Dendritic cell treated with granulocyte-macrophage colony-stimulating factor and Interleukin-4, amounts not matched to agents 40 ng/mL and 50 ng/mL, for 4 days (primary cell): ENCODE data around the gene FBXL7.

Source experiments
- H3K27ac Mint-ChIP-seq: one replicate; pipeline ENCODE4 v1.8.0; 2022; ENCODE audit warnings: mild to moderate bottlenecking, mixed read lengths
- H3K27me3 Mint-ChIP-seq: one replicate; pipeline ENCODE4 v1.8.0; 2022; ENCODE audit warnings: mild to moderate bottlenecking, mixed read lengths
- H3K36me3 Mint-ChIP-seq: one replicate; pipeline ENCODE4 v1.8.0; 2022; ENCODE audit warnings: low read depth, mixed read lengths
- H3K4me1 Mint-ChIP-seq: one replicate; pipeline ENCODE4 v1.8.0; 2022; ENCODE audit warnings: low read depth, mixed read lengths
- H3K4me3 Mint-ChIP-seq: one replicate; pipeline ENCODE4 v1.8.0; 2022; ENCODE audit warnings: mild to moderate bottlenecking, moderate library complexity, mixed read lengths
- H3K9me3 Mint-ChIP-seq: one replicate; pipeline ENCODE4 v1.8.0; 2022; ENCODE audit warnings: mixed read lengths
- intact Hi-C: fragments of 100-400 bp; cut with micrococcal nuclease; formaldehyde crosslinking; loops from one replicate; pipeline ENCODE4 v1.15.0; 2022

FBXL7 gene

GRCh38 chr5:15499528-15500324, at the start of gene FBXL7:
Gene FBXL7 (plus strand): TSS chr5:15500180.
- H3K27me3 Mint-ChIP-seq: peaks cover 43% of the 10 kb centered on the region
- H3K4me1 Mint-ChIP-seq: no peaks in the 10 kb centered on the region
- no peak within 1 kb of the TSS for H3K4me3 Mint-ChIP-seq
- H3K27ac Mint-ChIP-seq: no peak within 1 kb of the TSS
- intact Hi-C loops: no loop called here
- H3K36me3 Mint-ChIP-seq: no peaks in the 10 kb centered on the region
- H3K9me3 Mint-ChIP-seq: no peaks in the 10 kb centered on the region

DNA sequence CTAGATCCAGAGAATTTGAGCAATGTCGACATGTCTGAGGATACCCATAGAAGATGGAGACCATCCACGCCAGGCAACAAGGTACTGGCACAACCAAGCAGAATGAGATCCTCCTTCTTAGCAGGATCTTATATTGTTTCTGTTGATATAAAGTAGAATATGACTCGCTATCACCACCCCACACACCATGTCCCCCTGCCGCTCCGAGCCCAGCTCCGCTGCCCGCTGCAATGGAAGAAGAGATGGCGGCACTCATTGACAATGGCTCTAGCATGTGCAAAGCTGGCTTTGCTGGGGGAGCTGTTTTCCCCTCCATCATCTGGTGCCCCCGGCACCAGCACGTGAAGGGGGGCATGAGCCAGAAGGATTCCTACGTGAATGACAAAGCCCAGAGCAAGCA, 49.5 kb upstream of the FBXL7 start:
- no peaks in the 10 kb centered on the region for H3K4me1 Mint-ChIP-seq

GRCh38 chr5:15450949-15451348, 49.0 kb upstream of the FBXL7 start:
- H3K4me3 Mint-ChIP-seq: no peak overlapping the region
- peaks cover 42% of the 10 kb centered on the region for H3K9me3 Mint-ChIP-seq
- no peaks in the 10 kb centered on the region for H3K4me1 Mint-ChIP-seq
- H3K36me3 Mint-ChIP-seq: no peaks in the 10 kb centered on the region
- intact Hi-C loops: no loop called here
- no peak overlapping the region for H3K27ac Mint-ChIP-seq
- no peaks in the 10 kb centered on the region for H3K27me3 Mint-ChIP-seq

More for the DNA sequence above, 49.5 kb upstream of the FBXL7 start:
- H3K27me3 Mint-ChIP-seq: no peaks in the 10 kb centered on the region
- H3K27ac Mint-ChIP-seq: no peak overlapping the region
- no peak overlapping the region for H3K4me3 Mint-ChIP-seq
- intact Hi-C loops: no loop called here
- H3K36me3 Mint-ChIP-seq: no peaks in the 10 kb centered on the region
- H3K9me3 Mint-ChIP-seq: peaks cover 43% of the 10 kb centered on the region

- Mint-ChIP-seq H3K27ac (no peak overlapping the region), H3K9me3 (peaks cover 44% of the 10 kb centered on the region), H3K27me3 (no peaks in the 10 kb centered on the region), H3K4me1 (no peaks in the 10 kb centered on the region), H3K36me3 (no peaks in the 10 kb centered on the region), H3K4me3 (no peak overlapping the region)
- intact Hi-C loops: no loop called here
Observed at GRCh38 chr5:15452030-15452429, 48.0 kb upstream of the FBXL7 start.

DNA sequence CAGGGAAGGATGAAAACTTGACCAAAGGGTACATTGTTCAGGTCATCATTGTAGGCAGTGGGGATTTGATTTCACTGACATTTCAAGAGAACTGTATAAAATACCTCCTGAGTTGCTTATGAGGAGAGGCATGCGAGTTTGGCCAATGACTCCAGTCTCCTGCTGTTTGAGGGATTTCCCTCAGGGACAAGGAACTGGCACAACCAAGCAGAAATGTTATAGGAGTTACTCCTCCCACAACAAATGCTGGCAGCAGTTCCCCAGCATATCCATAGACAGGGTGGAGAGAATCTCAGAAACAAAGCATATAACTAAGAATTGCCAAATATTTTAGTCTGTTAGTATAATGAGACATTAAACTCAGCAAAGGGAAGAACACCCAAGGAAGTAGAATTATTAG, 47.2 kb upstream of the FBXL7 start:
- no peak overlapping the region for H3K4me3 Mint-ChIP-seq
- H3K36me3 Mint-ChIP-seq: no peaks in the 10 kb centered on the region
- intact Hi-C loops: no loop called here
- peaks cover 49% of the 10 kb centered on the region for H3K9me3 Mint-ChIP-seq
- no peaks in the 10 kb centered on the region for H3K4me1 Mint-ChIP-seq
- no peak overlapping the region for H3K27ac Mint-ChIP-seq
- H3K27me3 Mint-ChIP-seq: no peaks in the 10 kb centered on the region

- no peak overlapping the region for H3K27ac Mint-ChIP-seq
- no peak overlapping the region for H3K4me3 Mint-ChIP-seq
- intact Hi-C loops: no loop called here
- H3K9me3 Mint-ChIP-seq: peaks cover 22% of the 10 kb centered on the region
- no peaks in the 10 kb centered on the region for H3K27me3 Mint-ChIP-seq
- H3K4me1 Mint-ChIP-seq: no peaks in the 10 kb centered on the region
- H3K36me3 Mint-ChIP-seq: no peaks in the 10 kb centered on the region
Observed at GRCh38 chr5:15459200-15459599, 40.8 kb upstream of the FBXL7 start.

- H3K4me3 Mint-ChIP-seq: no peak overlapping the region
- no peaks in the 10 kb centered on the region for H3K36me3 Mint-ChIP-seq
- no peaks in the 10 kb centered on the region for H3K27me3 Mint-ChIP-seq
- no peaks in the 10 kb centered on the region for H3K4me1 Mint-ChIP-seq
- intact Hi-C loops: no loop called here
- H3K9me3 Mint-ChIP-seq: peaks cover 10% of the 10 kb centered on the region
- no peak overlapping the region for H3K27ac Mint-ChIP-seq
Observed at GRCh38 chr5:15463231-15463980, 36.6 kb upstream of the FBXL7 start.

GRCh38 chr5:15472116-15472515, 27.9 kb upstream of the FBXL7 start:
- no peaks in the 10 kb centered on the region for H3K36me3 Mint-ChIP-seq
- H3K4me3 Mint-ChIP-seq: no peak overlapping the region
- H3K4me1 Mint-ChIP-seq: no peaks in the 10 kb centered on the region
- H3K27ac Mint-ChIP-seq: no peak overlapping the region
- H3K27me3 Mint-ChIP-seq: no peaks in the 10 kb centered on the region
- intact Hi-C loops: no loop called here
- H3K9me3 Mint-ChIP-seq: peaks cover 10% of the 10 kb centered on the region

DNA sequence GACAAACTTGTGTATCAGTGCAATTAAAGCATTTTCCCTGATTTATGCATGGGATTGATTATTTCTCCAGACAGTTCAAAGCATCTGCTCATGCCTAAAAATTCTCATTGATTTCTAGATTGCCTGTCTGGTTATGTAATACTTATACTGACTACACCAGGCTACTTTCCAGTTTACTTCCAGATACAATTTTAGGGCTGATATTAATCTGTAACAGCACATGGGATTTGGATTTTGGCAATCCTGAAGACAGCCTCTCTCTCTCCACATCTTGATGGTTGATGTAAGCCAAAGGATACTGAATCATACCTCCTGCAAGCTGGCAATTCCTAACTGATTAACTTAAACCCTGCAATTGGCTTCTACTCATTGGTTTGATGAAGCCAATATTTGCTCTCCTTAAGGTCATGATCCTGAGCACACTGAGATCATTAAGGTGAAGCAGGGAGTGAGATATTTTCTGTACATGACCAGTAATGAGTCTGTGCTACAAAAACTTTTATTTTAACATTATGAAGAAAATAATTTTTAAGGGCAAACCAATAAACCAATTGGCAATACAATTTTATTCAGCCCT, 25.7 kb upstream of the FBXL7 start:
- Mint-ChIP-seq H3K36me3 (no peaks in the 10 kb centered on the region), H3K4me1 (no peaks in the 10 kb centered on the region), H3K9me3 (peaks cover 24% of the 10 kb centered on the region), H3K4me3 (no peak overlapping the region), H3K27ac (no peak overlapping the region), H3K27me3 (no peaks in the 10 kb centered on the region)
- intact Hi-C loops: no loop called here

- intact Hi-C loops: no loop called here
- peaks cover 16% of the 10 kb centered on the region for H3K9me3 Mint-ChIP-seq
- H3K4me1 Mint-ChIP-seq: no peaks in the 10 kb centered on the region
- no peaks in the 10 kb centered on the region for H3K36me3 Mint-ChIP-seq
- H3K27ac Mint-ChIP-seq: no peak overlapping the region
- no peak overlapping the region for H3K4me3 Mint-ChIP-seq
- no peaks in the 10 kb centered on the region for H3K27me3 Mint-ChIP-seq
Observed at GRCh38 chr5:15475367-15475766, 24.6 kb upstream of the FBXL7 start.

DNA sequence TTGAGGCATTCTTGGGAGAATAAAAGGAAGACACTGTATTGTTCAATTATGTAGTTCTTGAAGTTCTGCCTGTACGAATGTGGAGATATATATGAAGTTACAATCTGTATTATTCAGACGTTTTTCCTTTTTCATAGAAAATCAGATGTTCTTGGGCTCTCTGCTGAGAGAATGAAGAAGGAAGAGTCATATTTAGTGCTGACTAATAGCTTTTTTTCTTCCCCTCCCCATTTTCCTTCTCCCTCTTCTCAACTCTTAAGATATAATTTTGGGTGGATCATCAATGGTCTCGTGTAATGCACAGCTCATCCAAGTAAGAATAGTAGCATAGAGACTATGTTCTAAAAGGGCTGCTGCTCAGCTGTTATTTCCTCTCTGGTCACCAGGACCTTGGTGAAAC, 23.0 kb upstream of the FBXL7 start:
- Mint-ChIP-seq H3K4me1 (no peaks in the 10 kb centered on the region), H3K4me3 (no peak overlapping the region), H3K36me3 (no peaks in the 10 kb centered on the region), H3K27me3 (no peaks in the 10 kb centered on the region), H3K27ac (no peak overlapping the region), H3K9me3 (peaks cover 16% of the 10 kb centered on the region)
- intact Hi-C loops: no loop called here

GRCh38 chr5:15480436-15480835, 19.5 kb upstream of the FBXL7 start:
- Mint-ChIP-seq H3K36me3 (no peaks in the 10 kb centered on the region), H3K9me3 (peaks cover 16% of the 10 kb centered on the region), H3K4me1 (no peaks in the 10 kb centered on the region), H3K27me3 (no peaks in the 10 kb centered on the region), H3K4me3 (no peak overlapping the region), H3K27ac (no peak overlapping the region)
- intact Hi-C loops: no loop called here

- no peak overlapping the region for H3K4me3 Mint-ChIP-seq
- H3K27ac Mint-ChIP-seq: no peak overlapping the region
- intact Hi-C loops: no loop called here
Observed at GRCh38 chr5:15483351-15484097, 16.5 kb upstream of the FBXL7 start.

GRCh38 chr5:15487228-15487627, 12.8 kb upstream of the FBXL7 start:
- H3K27me3 Mint-ChIP-seq: no peaks in the 10 kb centered on the region
- intact Hi-C loops: no loop called here
- H3K27ac Mint-ChIP-seq: no peak overlapping the region
- peaks cover 6% of the 10 kb centered on the region for H3K9me3 Mint-ChIP-seq
- no peaks in the 10 kb centered on the region for H3K4me1 Mint-ChIP-seq
- no peak overlapping the region for H3K4me3 Mint-ChIP-seq
- no peaks in the 10 kb centered on the region for H3K36me3 Mint-ChIP-seq

More at GRCh38 chr5:15483351-15484097, 16.5 kb upstream of the FBXL7 start:
- Mint-ChIP-seq H3K9me3 (peaks cover 7% of the 10 kb centered on the region), H3K27me3 (no peaks in the 10 kb centered on the region), H3K4me1 (no peaks in the 10 kb centered on the region), H3K36me3 (no peaks in the 10 kb centered on the region)
